GM19023 (cell line): ENCODE results near the gene TMEM201.

Experiments used
- ATAC-seq: cut with Tn5 transposase; IDR thresholded peaks from one replicate; pipeline ENCODE4 v1.9.1; 2021; ENCODE audit warnings: mild to moderate bottlenecking, moderate library complexity; ENCODE audit not compliant: unreplicated experiment

Gene TMEM201

GRCh38 chr1:9576903-9577302 is 11.8 kb upstream of the TMEM201 start:
- no peak for ATAC-seq

- ATAC-seq: no peak
Observed at GRCh38 chr1:9577423-9577822, 11.3 kb upstream of the TMEM201 start.

- no peak for ATAC-seq
Observed at GRCh38 chr1:9580942-9581341, 7.8 kb upstream of the TMEM201 start.

- no peak for ATAC-seq
Observed at GRCh38 chr1:9586147-9586766, 2.5 kb upstream of the TMEM201 start.

GRCh38 chr1:9589144-9589718 is 520 bp downstream of the TMEM201 start:
- ATAC-seq: peak; percentile 10

- no peak for ATAC-seq
Observed at GRCh38 chr1:9589719-9590157, 1.0 kb downstream of the TMEM201 start.

GRCh38 chr1:9590201-9590600 is 1.5 kb downstream of the TMEM201 start:
- no peak for ATAC-seq

- no peak for ATAC-seq
Observed at GRCh38 chr1:9590945-9591668, 2.4 kb downstream of the TMEM201 start.

- no peak for ATAC-seq
Observed at GRCh38 chr1:9591669-9592509, 3.2 kb downstream of the TMEM201 start.

- no peak for ATAC-seq
Observed at GRCh38 chr1:9592510-9593075, 3.9 kb downstream of the TMEM201 start.

- ATAC-seq: no peak
Observed at GRCh38 chr1:9593147-9593491, 4.4 kb downstream of the TMEM201 start.

GRCh38 chr1:9593492-9594465 is 5.1 kb downstream of the TMEM201 start:
- ATAC-seq: no peak

GRCh38 chr1:9594471-9595155 is 5.9 kb downstream of the TMEM201 start:
- ATAC-seq: no peak

- ATAC-seq: no peak
Observed at GRCh38 chr1:9595156-9595967, 6.7 kb downstream of the TMEM201 start.

GRCh38 chr1:9595968-9596340 is 7.2 kb downstream of the TMEM201 start:
- no peak for ATAC-seq

- no peak for ATAC-seq
Observed at GRCh38 chr1:9596415-9597123, 7.9 kb downstream of the TMEM201 start.

GRCh38 chr1:9597361-9598315 is 8.9 kb downstream of the TMEM201 start:
- no peak for ATAC-seq
